ENCODE measurements around the gene FBXO10. TPM values are rescaled to one million over a fixed set of nuclear protein-coding genes. Genes with fewer than 3 reads are reported as not detected.

FBXO10 gene
- total RNA-seq, 1 donor from 2014 or later, result 8.0 TPM

- Histone ChIP-seq H3K9me3 (no peaks in the 10 kb centered on the region), H3K36me3 (no peaks in the 10 kb centered on the region), H3K4me3 (peak overlapping the region; percentile 95), H3K27me3 (no peaks in the 10 kb centered on the region), H3K27ac (peak overlapping the region; percentile 98), H3K4me1 (peaks cover 26% of the 10 kb centered on the region)
- DNase-seq, result no peak
- TF ChIP-seq CTCF (IDR thresholded peaks at IDR 0.05), result no peak
- intact Hi-C loops (cut with DNase I), result no loop called here
- no peak for ATAC-seq
Observed at GRCh38 chr9:37464006-37464405, 112.2 kb downstream of the FBXO10 start.

Other genes starting within 250 kb of the FBXO10 start
- gene GRHPR, start 153.7 kb downstream of the FBXO10 start, total RNA-seq, result 65.0 TPM
- gene ZBTB5, start 110.9 kb downstream of the FBXO10 start, total RNA-seq, result 10.1 TPM
- 16.6 TPM for gene POLR1E, start 90.4 kb downstream of the FBXO10 start, total RNA-seq
- 60.7 TPM for gene TOMM5, start 16.2 kb upstream of the FBXO10 start, total RNA-seq
- not detected for gene FRMPD1, start 74.6 kb upstream of the FBXO10 start, total RNA-seq
- gene TRMT10B, start 177.4 kb upstream of the FBXO10 start, total RNA-seq, result 11.8 TPM
- 23.7 TPM for gene EXOSC3, start 208.7 kb upstream of the FBXO10 start, total RNA-seq
- 25.2 TPM for gene DCAF10, start 224.4 kb upstream of the FBXO10 start, total RNA-seq